HG03575 (cell line): ENCODE measurements around the gene FCRLB.
"Not testable (repeated sequence)": the region's sequence is repeated elsewhere in the genome, so short reads cannot be mapped to it uniquely, and the experiment has no call there.

Experiments
- ATAC-seq: cut with Tn5 transposase; IDR thresholded peaks from one replicate; pipeline ENCODE4 v1.9.1; 2021; ENCODE audit not compliant: unreplicated experiment, insufficient number of reproducible peaks, low FRiP score; ENCODE audit errors: extremely low read depth

FCRLB gene

GRCh38 chr1:161720956-161721737 is at the start of gene FCRLB:
FCRLB (plus strand) TSS chr1:161721544; CDS start chr1:161722673, 1,129 bp downstream.
- no peak for ATAC-seq

DNA sequence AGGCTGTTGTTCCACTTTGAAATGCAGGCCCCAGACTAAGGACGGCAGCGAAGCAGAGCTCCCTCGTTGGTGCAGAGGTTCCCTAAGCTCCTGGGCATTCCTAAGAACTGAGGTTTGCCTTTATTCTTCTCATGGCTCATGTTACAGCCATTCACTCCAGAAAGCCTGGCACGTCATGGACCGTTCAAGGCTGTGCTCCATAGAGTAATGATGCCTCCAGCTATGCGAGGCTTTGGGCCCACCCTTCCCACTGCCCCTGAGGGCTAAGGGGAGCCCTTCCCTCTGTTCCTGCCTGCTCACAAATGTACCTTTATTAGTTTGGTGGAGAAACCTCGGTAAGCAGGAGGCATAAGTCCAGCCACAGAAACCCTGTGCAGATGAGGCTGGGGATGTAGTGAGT is 47.9 kb upstream of the FCRLB start:
- not testable (repeated sequence) for ATAC-seq

- not testable (repeated sequence) for ATAC-seq
Measured at GRCh38 chr1:161674447-161674846, 46.9 kb upstream of the FCRLB start.

GRCh38 chr1:161674908-161675307 is 46.4 kb upstream of the FCRLB start:
- ATAC-seq = not testable (repeated sequence)

DNA sequence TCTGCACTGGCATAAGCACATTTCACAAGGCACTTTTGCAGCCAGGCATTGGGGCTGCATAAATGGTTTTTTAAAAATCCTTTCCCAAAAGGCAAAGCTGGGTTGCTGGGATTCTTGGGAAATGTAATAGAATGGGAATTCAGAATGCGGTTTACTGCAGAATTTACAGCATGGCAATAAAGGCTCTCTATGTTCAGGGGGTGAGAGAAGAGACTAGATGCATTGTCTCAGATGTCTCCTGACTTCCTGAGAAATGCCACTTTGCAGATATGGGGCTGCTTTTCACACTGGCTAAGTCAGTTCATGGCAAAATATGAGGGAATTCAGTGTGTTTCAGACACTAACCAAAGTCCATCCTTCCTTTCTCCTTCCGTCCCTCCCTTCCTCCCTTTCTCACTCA is 44.9 kb upstream of the FCRLB start:
- no peak for ATAC-seq

- no peak for ATAC-seq
Measured at GRCh38 chr1:161676958-161677689, 44.2 kb upstream of the FCRLB start.

GRCh38 chr1:161678500-161678899 is 42.8 kb upstream of the FCRLB start:
- no peak for ATAC-seq

DNA sequence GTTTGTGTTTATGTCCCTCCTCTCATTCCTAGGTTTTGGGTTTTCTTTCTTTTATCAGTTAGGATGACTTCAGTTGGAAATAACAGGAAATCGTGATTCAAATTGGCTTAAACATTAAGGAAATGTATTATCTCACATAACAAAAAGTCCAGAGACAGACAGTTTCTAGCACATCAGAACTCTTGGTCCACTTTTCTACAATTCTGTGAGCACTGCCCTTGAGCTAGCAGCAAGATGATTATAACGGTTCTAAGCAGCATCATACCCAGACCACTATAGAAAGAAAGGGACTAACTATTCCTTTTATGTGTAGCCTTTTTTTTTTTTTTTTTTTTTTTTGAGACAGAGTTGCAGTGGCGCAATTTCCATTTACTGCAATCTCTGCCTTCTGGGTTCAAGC is 39.5 kb upstream of the FCRLB start:
- no peak for ATAC-seq

DNA sequence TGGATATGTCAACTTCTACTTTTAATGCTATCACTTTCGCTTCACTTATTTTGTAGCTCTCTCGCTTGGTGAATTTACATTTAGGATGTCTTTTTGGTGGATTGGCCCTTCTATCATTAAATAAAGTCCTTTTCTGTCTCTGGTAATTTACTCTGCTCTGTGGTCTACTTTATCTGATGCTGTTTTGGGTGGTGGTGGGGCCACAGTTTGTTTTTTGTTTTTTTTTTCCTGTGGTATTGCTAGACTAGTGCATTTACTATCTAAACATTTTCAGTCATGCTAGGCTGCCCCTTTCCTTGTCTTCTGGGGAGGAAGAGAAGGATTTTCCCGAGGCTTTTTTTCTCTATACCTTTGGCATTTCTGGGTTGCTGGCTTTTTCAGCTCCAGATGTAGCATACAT is 32.4 kb upstream of the FCRLB start:
- no peak for ATAC-seq

- ATAC-seq = no peak
Measured at GRCh38 chr1:161691846-161692245, 29.5 kb upstream of the FCRLB start.

DNA sequence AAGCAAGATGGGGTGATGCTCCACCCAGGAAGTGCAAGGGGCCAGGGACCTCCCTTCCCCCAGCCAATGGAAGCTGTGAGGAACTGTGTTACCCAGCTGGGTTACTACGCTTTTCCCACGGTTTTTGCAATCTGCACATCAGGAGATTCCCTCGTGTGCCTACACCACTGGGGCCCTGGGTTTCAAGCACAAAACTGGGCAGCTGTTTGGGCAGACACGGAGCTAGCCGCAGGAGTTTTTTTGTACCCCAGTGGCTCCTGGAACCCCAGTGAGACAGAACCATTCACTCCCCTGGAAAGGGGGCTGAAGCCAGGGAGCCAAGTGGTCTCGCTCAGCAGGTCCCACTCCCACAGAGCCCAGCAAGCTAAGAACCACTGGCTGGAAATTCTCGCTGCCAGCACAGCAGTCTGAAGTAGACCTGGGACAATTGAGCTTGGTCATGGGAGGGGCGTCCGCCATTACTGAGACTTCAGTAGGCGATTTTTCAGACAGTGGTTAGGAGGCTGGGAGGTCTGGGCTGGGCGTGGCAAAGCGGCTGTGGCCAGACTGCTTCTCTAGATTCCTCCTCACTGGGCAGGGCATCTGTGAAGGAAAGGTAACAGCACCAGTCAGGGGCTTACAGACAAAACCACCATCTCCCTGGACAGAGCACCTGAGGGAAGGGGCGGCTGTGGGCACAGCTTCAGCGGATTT is 28.2 kb upstream of the FCRLB start:
- not testable (repeated sequence) for ATAC-seq

- not testable (repeated sequence) for ATAC-seq
Measured at GRCh38 chr1:161698302-161698701, 23.0 kb upstream of the FCRLB start.

- ATAC-seq = no peak
Measured at GRCh38 chr1:161702250-161702649, 19.1 kb upstream of the FCRLB start.

DNA sequence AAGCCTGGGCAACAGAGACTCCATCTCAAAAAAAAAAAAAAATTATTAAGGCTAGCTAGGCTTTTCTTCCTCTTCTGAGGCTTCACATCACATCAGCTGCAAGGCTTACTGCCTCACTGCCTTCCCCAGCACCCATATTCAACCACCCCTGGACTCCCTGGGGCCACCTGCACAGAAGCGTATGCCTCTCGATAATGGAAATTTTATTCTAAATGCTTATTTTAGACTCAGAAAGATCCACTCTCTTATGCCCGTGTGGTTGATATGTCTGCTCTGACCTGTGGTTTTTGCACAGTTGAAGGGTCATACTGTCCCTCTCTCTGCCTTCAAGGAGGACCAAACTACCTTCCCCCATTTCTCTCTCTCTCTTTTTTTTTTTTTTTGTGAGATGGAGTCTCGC is 15.8 kb upstream of the FCRLB start:
- no peak for ATAC-seq

DNA sequence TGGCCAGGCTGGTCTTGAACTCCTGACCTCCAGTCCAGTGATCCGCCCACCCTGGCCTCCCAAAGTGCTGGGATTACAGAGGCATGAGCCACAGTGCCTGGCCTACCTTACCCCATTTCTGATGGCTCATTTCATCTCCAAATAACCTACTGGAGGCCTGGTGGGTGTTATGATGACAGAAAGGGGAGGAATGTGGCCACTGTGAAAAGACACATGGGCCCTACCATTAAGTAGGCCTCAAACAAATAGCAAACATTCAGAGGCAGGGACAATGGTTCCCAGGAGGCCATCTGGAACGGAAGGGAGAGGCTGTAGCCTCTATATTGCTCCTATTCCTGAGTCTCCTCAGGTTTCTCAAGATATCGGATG is 15.2 kb upstream of the FCRLB start:
- no peak for ATAC-seq

DNA sequence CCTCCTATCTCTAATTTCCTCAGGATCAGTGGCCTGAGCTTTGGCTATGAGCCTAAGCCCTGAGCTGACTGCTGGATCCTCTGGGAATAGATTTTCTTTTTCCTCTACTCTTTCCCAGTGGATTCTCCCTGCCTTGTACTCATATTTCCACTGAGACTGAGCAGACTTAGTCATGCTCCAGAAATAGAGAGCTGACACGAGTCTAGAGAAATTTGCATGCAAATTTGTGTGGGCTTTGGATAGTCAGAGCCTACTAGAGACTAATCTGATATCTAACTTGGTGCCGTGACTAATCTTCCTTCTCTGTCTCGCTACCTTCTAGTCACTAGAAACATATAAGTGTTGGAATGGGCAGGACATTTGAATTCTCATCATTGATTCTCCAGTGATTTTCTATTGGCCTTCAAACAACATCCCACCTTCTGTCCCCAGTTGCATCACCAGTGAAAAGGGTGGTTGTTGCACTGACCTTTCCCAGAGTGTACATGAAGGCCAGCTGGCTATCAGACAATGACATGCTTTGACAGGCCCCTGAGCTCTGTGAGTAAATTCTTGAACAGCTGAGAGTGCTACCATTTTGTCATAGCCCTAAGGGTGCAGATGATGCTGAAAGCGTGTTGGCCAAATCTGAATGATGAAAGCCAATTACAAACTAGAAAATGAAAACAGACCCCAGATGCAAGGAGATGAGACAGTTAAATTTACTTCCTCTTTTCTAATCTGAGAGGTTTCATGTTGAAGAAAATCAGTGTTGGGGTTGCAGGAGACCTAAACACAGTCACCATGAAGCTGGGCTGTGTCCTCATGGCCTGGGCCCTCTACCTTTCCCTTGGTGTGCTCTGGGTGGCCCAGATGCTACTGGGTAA is 14.6 kb upstream of the FCRLB start, which contains the start of gene FCRLA:
TSS of gene FCRLA (plus strand) at position 748 of the 866 bp plus-strand sequence. CDS start at position 784, 36 bp downstream.
- peak; percentile 33 for ATAC-seq

GRCh38 chr1:161707503-161707902 is 13.8 kb upstream of the FCRLB start:
- ATAC-seq = no peak

DNA sequence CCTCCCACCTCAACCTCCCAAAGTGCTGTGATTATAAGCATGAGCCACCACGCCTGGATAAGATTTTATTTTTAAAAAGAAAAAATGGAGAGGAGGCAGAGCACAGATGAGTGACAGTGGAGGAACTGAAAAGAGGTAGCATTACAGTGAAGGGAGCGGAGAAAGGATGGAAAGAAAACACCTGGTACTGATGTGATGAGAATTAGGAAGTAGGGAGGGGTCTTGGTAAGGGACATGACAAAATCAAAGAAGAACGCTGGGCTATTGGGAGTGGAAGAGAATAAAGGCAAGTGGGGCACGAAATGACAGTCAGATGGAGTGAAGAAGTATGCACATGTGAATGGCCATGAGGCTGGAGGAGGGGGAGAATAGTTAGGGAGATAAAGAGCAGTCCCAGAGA is 12.0 kb upstream of the FCRLB start:
- ATAC-seq = no peak

GRCh38 chr1:161710560-161710959 is 10.8 kb upstream of the FCRLB start:
- no peak for ATAC-seq
